CD4-positive, alpha-beta memory T cell (primary cell): Measurements from ENCODE around the gene IL6ST. TPM values are rescaled to one million over a fixed set of nuclear protein-coding genes. Genes with fewer than 3 reads are reported as not detected.

Experiments used
- CTCF ChIA-PET: fragments of 350-600 bp; sonication (Branson Sonifier 250); formaldehyde crosslinking; loops from one replicate; lab custom pipeline; 2021; ENCODE audit warnings: inconsistent platforms; ENCODE audit not compliant: partially characterized antibody; lab: Charles Lee
- POLR2A ChIA-PET: fragments of 350-600 bp; sonication (Branson Sonifier 250); formaldehyde crosslinking; loops from one replicate; lab custom pipeline; 2021; ENCODE audit not compliant: partially characterized antibody; lab: Charles Lee
- DNase-seq, 5 donors: peaks; one replicate each; pipeline versions ENCODE4 v3.0.0 to v3.0.0-alpha.2; 2020 to 2022; ENCODE audit warnings: mixed read lengths in 1 of 5
- H3K27ac ChIP-seq: one replicate; pipeline ENCODE4 v1.7.0; 2013; ENCODE audit warnings: low read depth, low read length
- H3K27me3 ChIP-seq: 2 replicates; pipeline ENCODE4 v1.7.0; 2013; ENCODE audit warnings: mild to moderate bottlenecking, low read length, moderate library complexity; ENCODE audit not compliant: insufficient read depth
- H3K36me3 ChIP-seq: 2 replicates; pipeline ENCODE4 v1.7.0; 2013; ENCODE audit warnings: mild to moderate bottlenecking, low read length, moderate library complexity; ENCODE audit not compliant: insufficient read depth
- H3K4me1 ChIP-seq: 2 replicates; pipeline ENCODE4 v1.7.0; 2013; ENCODE audit warnings: mild to moderate bottlenecking, low read length, moderate library complexity; ENCODE audit not compliant: insufficient read depth
- H3K4me3 ChIP-seq, 2 donors: one replicate each; pipeline ENCODE4 v1.7.0; 2013; ENCODE audit warnings: low read length in 2 of 2, mild to moderate bottlenecking in 1 of 2
- H3K9me3 ChIP-seq, 2 donors: one replicate each; pipeline ENCODE4 v1.7.0; 2013; ENCODE audit warnings: low read length in 2 of 2, control low read depth in 1 of 2; ENCODE audit not compliant: control insufficient read depth in 1 of 2
- H3K27ac Mint-ChIP-seq, 7 donors: one replicate each; pipeline ENCODE4 v1.8.0; 2020 to 2021; ENCODE audit warnings: mixed read lengths in 7 of 7, mild to moderate bottlenecking in 6 of 7, inconsistent platforms in 3 of 7, moderate library complexity in 3 of 7
- H3K27me3 Mint-ChIP-seq, 2 donors: one replicate each; pipeline ENCODE4 v1.8.0; 2020 to 2021; ENCODE audit warnings: mixed read lengths in 2 of 2
- H3K36me3 Mint-ChIP-seq, 2 donors: one replicate each; pipeline ENCODE4 v1.8.0; 2020 to 2021; ENCODE audit warnings: mixed read lengths in 2 of 2, inconsistent platforms in 1 of 2, mild to moderate bottlenecking in 1 of 2
- H3K4me1 Mint-ChIP-seq, 4 donors: one replicate each; pipeline ENCODE4 v1.8.0; 2020 to 2021; ENCODE audit warnings: mixed read lengths in 4 of 4, mild to moderate bottlenecking in 1 of 4
- H3K4me3 Mint-ChIP-seq, 8 donors: one replicate each; pipeline ENCODE4 v1.8.0; 2020 to 2021; ENCODE audit warnings: mixed read lengths in 8 of 8, mild to moderate bottlenecking in 7 of 8, moderate library complexity in 6 of 8, inconsistent platforms in 3 of 8
- H3K9me3 Mint-ChIP-seq, 8 donors: one replicate each; pipeline ENCODE4 v1.8.0; 2020 to 2021; ENCODE audit warnings: mixed read lengths in 8 of 8, mild to moderate bottlenecking in 5 of 8, inconsistent platforms in 3 of 8, moderate library complexity in 1 of 8
- intact Hi-C: fragments of 100-400 bp; cut with micrococcal nuclease; formaldehyde crosslinking; loops from one replicate; pipeline ENCODE4 v1.15.1; 2023
- polyA plus RNA-seq, 2 donors: library from polyadenylated mRNA; unstranded; fragments of 300-500 nt; fragmentation: Illumina TruSeq; gene quantifications; one replicate each; pipeline ENCODE4 v1.2.3, GENCODE V29; 2021
- total RNA-seq, 2 experiments: library from RNA; stranded (reverse); gene quantifications; one replicate each; pipeline ENCODE4 v1.2.3, GENCODE V29; 2021

Gene IL6ST
- total and polyA plus RNA-seq, 4 experiments from 2014 or later: 26.3 to 180 (median 110) TPM

GRCh38 chr5:55925181-55925580 lies 69.6 kb downstream of the IL6ST start:
- peaks cover 0 to 2% (median 0%) of the 10 kb centered on the region in 8 donors for H3K9me3 Mint-ChIP-seq
- Histone ChIP-seq H3K4me3 (no peak overlapping the region), H3K27me3 (no peaks in the 10 kb centered on the region), H3K27ac (no peak overlapping the region), H3K9me3 (no peaks in the 10 kb centered on the region), H3K36me3 (no peaks in the 10 kb centered on the region), H3K4me1 (peaks cover 12% of the 10 kb centered on the region)
- no peaks in the 10 kb centered on the region for H3K36me3 Mint-ChIP-seq
- peak overlapping the region in 1 of 8 donors; percentile 18 for H3K4me3 Mint-ChIP-seq
- ChIA-PET CTCF (interaction anchor here (1.0 to 3.2 kb wide), 2 partner anchors 9 to 11 kb away, joined by 3 to 21 read pairs; no protein-coding TSS in a partner anchor), POLR2A (no interaction called here)
- DNase-seq: no peak
- intact Hi-C loops: no loop called here
- no peak overlapping the region for H3K27ac Mint-ChIP-seq
- H3K27me3 Mint-ChIP-seq: no peaks in the 10 kb centered on the region
- peaks cover 5 to 18% (median 9%) of the 10 kb centered on the region in 4 donors for H3K4me1 Mint-ChIP-seq

GRCh38 chr5:55924744-55925143 lies 70.0 kb downstream of the IL6ST start:
- no peak for DNase-seq
- Histone ChIP-seq H3K9me3 (no peaks in the 10 kb centered on the region), H3K36me3 (no peaks in the 10 kb centered on the region), H3K4me3 (no peak overlapping the region), H3K27me3 (no peaks in the 10 kb centered on the region), H3K27ac (no peak overlapping the region), H3K4me1 (peaks cover 15% of the 10 kb centered on the region)
- no peaks in the 10 kb centered on the region for H3K36me3 Mint-ChIP-seq
- ChIA-PET CTCF (interaction anchor here (1.0 to 3.2 kb wide), 2 partner anchors 10 to 12 kb away, joined by 3 to 21 read pairs; no protein-coding TSS in a partner anchor), POLR2A (no interaction called here)
- peak overlapping the region in 1 of 8 donors; percentile 18 for H3K4me3 Mint-ChIP-seq
- peaks cover 5 to 21% (median 10%) of the 10 kb centered on the region in 4 donors for H3K4me1 Mint-ChIP-seq
- no peak overlapping the region for H3K27ac Mint-ChIP-seq
- H3K27me3 Mint-ChIP-seq: no peaks in the 10 kb centered on the region
- intact Hi-C loops: no loop called here
- peaks cover 0 to 2% (median 0%) of the 10 kb centered on the region in 8 donors for H3K9me3 Mint-ChIP-seq

- Mint-ChIP-seq H3K27me3 (no peaks in the 10 kb centered on the region), H3K27ac (peak overlapping the region in 3 of 7 donors; percentile 3 to 86 (median 60)), H3K4me3 (peak overlapping the region; percentile 92 to 98 (median 96)), H3K36me3 (no peaks in the 10 kb centered on the region), H3K4me1 (peaks cover 11 to 27% (median 17%) of the 10 kb centered on the region in 4 donors), H3K9me3 (peaks cover 0 to 2% (median 0%) of the 10 kb centered on the region in 8 donors)
- ChIA-PET CTCF (interaction anchor here (1.0 to 3.2 kb wide), 3 partner anchors 10 to 231 kb away, joined by 3 to 21 read pairs (median 4); no protein-coding TSS in a partner anchor), POLR2A (interaction anchor here (1.0 to 1.3 kb wide), 2 partner anchors 8 to 263 kb away, joined by 3 read pairs; no protein-coding TSS in a partner anchor)
- DNase-seq: no peak
- Histone ChIP-seq H3K27me3 (no peaks in the 10 kb centered on the region), H3K36me3 (no peaks in the 10 kb centered on the region), H3K4me3 (no peak overlapping the region), H3K9me3 (no peaks in the 10 kb centered on the region), H3K27ac (no peak overlapping the region), H3K4me1 (peaks cover 22% of the 10 kb centered on the region)
- intact Hi-C loops: no loop called here
Measured at GRCh38 chr5:55923865-55924500, 70.8 kb downstream of the IL6ST start.

GRCh38 chr5:55923177-55923771 lies 71.5 kb downstream of the IL6ST start:
- intact Hi-C loops: no loop called here
- no peaks in the 10 kb centered on the region for H3K27me3 ChIP-seq
- peak overlapping the region; percentile 36 to 65 for H3K4me3 ChIP-seq

GRCh38 chr5:55921617-55922016 lies 73.1 kb downstream of the IL6ST start:
- Histone ChIP-seq H3K27ac (no peak overlapping the region), H3K4me1 (peaks cover 24% of the 10 kb centered on the region), H3K36me3 (no peaks in the 10 kb centered on the region), H3K9me3 (no peaks in the 10 kb centered on the region), H3K4me3 (no peak overlapping the region), H3K27me3 (no peaks in the 10 kb centered on the region)
- no peak for DNase-seq
- Mint-ChIP-seq H3K9me3 (no peaks in the 10 kb centered on the region), H3K27ac (no peak overlapping the region), H3K36me3 (no peaks in the 10 kb centered on the region), H3K27me3 (no peaks in the 10 kb centered on the region), H3K4me3 (peak overlapping the region in 2 of 8 donors; percentile 30 to 34), H3K4me1 (peaks cover 11 to 28% (median 17%) of the 10 kb centered on the region in 4 donors)
- intact Hi-C loops: no loop called here
- CTCF ChIA-PET: interaction anchor here (0.9 kb wide), 1 partner anchor 15 kb away, joined by 3 read pairs; no protein-coding TSS in a partner anchor
- POLR2A ChIA-PET: no interaction called here

More at GRCh38 chr5:55923177-55923771, 71.5 kb downstream of the IL6ST start:
- Histone ChIP-seq H3K27ac (peak overlapping the region; percentile 18), H3K36me3 (no peaks in the 10 kb centered on the region), H3K4me1 (peaks cover 24% of the 10 kb centered on the region), H3K9me3 (no peaks in the 10 kb centered on the region)
- Mint-ChIP-seq H3K27me3 (no peaks in the 10 kb centered on the region), H3K27ac (peak overlapping the region in 6 of 7 donors; percentile 46 to 91 (median 86)), H3K4me1 (peaks cover 11 to 28% (median 17%) of the 10 kb centered on the region in 4 donors), H3K36me3 (no peaks in the 10 kb centered on the region), H3K9me3 (peaks cover 0 to 1% (median 0%) of the 10 kb centered on the region in 8 donors), H3K4me3 (peak overlapping the region; percentile 92 to 98 (median 96))
- peak in 3 of 5 donors; percentile 8 to 19 (median 18) for DNase-seq
- ChIA-PET POLR2A (interaction anchor here (1.0 to 1.3 kb wide), 2 partner anchors 9 to 264 kb away, joined by 3 read pairs; no protein-coding TSS in a partner anchor), CTCF (interaction anchor here (1.0 to 3.2 kb wide), 3 partner anchors 11 to 231 kb away, joined by 3 to 21 read pairs (median 4); no protein-coding TSS in a partner anchor)

GRCh38 chr5:55920784-55921183 lies 74.0 kb downstream of the IL6ST start:
- Mint-ChIP-seq H3K9me3 (no peaks in the 10 kb centered on the region), H3K4me3 (no peak overlapping the region), H3K27me3 (no peaks in the 10 kb centered on the region), H3K4me1 (peaks cover 11 to 28% (median 17%) of the 10 kb centered on the region in 4 donors), H3K36me3 (no peaks in the 10 kb centered on the region), H3K27ac (no peak overlapping the region)
- POLR2A ChIA-PET: no interaction called here
- Histone ChIP-seq H3K4me1 (peaks cover 24% of the 10 kb centered on the region), H3K27ac (no peak overlapping the region), H3K27me3 (no peaks in the 10 kb centered on the region), H3K4me3 (no peak overlapping the region), H3K36me3 (no peaks in the 10 kb centered on the region), H3K9me3 (no peaks in the 10 kb centered on the region)
- CTCF ChIA-PET: no interaction called here
- intact Hi-C loops: no loop called here
- DNase-seq: no peak

- H3K36me3 Mint-ChIP-seq: no peaks in the 10 kb centered on the region
- ChIA-PET CTCF (no interaction called here), POLR2A (no interaction called here)
- Histone ChIP-seq H3K9me3 (no peaks in the 10 kb centered on the region), H3K36me3 (no peaks in the 10 kb centered on the region), H3K4me1 (peaks cover 24% of the 10 kb centered on the region), H3K27me3 (no peaks in the 10 kb centered on the region), H3K27ac (no peak overlapping the region), H3K4me3 (no peak overlapping the region)
- DNase-seq: no peak
- peaks cover 11 to 25% (median 17%) of the 10 kb centered on the region in 4 donors for H3K4me1 Mint-ChIP-seq
- H3K4me3 Mint-ChIP-seq: peak overlapping the region in 1 of 8 donors; percentile 41
- H3K9me3 Mint-ChIP-seq: no peaks in the 10 kb centered on the region
- no peaks in the 10 kb centered on the region for H3K27me3 Mint-ChIP-seq
- peak overlapping the region in 2 of 7 donors; percentile 42 to 70 for H3K27ac Mint-ChIP-seq
- intact Hi-C loops: no loop called here
Measured at GRCh38 chr5:55919625-55920024, 75.1 kb downstream of the IL6ST start.
